Fibroblast of the conjunctiva (primary cell): ENCODE data around the gene FOXG1.

Experiments
- DNase-seq: peaks from one replicate; pipeline ENCODE4 v3.0.0-alpha.2; 2010; ENCODE audit warnings: low read depth

The FOXG1 gene

GRCh38 chr14:28766469-28766955, at the start of gene FOXG1:
TSS of gene FOXG1 (plus strand) at chr14:28766787. CDS start at chr14:28767280, 493 bp downstream.
- no peak for DNase-seq

DNA sequence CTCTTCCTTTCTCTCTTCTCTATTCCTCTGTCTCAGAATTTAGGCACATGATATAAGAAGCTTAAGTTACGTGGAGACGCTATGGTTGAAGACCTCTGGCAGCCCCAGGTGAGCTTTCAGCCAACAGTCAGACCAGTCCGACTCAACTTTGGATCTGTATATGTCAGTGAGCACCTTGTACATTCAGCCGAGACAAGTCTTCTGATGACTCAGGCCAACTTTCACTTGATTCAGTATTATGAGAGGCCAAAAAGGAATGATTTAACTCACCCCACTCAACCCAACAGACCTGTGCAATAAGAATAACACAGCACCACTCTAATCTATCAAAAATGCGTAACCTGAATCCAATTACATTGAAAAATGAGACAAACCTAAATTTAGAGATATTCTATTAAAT, 47.5 kb upstream of the FOXG1 start:
- DNase-seq: no peak

GRCh38 chr14:28731358-28731757, 35.2 kb upstream of the FOXG1 start:
- DNase-seq: no peak

- DNase-seq: no peak
Measured at GRCh38 chr14:28742171-28742846, 24.3 kb upstream of the FOXG1 start.

GRCh38 chr14:28744126-28744525, 22.5 kb upstream of the FOXG1 start:
- DNase-seq: no peak

GRCh38 chr14:28745176-28745575, 21.4 kb upstream of the FOXG1 start:
- no peak for DNase-seq

GRCh38 chr14:28746247-28746646, 20.3 kb upstream of the FOXG1 start:
- DNase-seq: no peak

DNA sequence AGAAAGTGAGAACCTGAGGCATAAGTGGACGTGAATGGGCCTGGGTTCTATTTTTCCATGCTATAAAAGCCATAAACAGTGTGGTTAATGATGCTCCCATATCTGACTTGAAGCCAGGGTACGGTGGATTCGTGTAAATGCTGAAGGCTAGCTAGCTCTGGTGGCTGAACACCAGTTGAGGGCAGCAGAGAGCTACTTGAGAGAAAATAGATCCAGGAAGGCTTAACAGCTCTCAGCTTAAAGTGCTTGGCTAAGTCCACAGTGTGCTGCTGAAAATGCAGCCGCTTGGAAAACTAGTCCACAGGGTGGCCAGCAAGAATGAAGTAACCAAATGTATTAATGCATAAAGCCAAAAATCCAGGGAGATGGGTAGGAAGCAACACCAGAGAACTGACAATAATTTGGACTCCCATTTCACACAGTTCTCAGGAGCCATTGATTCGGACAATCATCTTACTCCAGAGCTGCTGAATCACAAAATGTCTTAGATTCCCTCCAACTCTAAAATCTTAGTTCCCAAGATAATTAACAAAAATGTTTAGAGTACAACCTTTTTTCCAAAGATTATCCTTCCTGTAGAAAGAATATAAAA, 15.0 kb upstream of the FOXG1 start:
- DNase-seq: peak; percentile 39

- DNase-seq: peak; percentile 30
Measured at GRCh38 chr14:28754209-28754985, 12.2 kb upstream of the FOXG1 start.

DNA sequence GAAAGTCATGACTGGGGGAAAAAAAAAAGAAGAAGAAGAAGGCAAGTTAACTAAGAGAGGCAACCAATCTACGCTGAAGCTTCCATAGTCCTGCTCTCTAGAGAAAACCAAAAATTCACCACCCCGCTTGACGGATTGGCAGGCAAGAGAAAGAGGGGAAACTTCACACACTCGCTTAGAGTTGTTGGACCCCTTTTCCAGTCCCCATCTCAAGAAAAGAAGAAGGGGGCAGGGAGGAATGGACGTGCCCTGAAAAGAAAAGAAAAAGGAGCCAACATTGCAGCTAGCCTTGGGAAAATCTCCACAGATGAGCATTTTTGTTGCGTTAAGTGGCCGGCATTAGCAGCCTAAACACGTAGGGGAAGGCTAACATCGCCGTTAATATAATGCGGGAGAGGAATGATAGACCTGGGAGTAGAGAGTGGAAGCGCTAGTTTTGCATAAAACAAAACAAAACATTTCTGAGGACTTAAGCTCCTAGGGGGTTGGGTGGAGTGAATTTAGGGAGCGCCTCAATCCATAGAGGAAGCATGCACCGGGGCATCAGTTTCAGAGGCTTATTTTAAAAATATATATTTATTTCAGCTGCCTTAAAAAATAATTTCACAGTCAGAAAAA, 11.3 kb upstream of the FOXG1 start:
- no peak for DNase-seq

DNA sequence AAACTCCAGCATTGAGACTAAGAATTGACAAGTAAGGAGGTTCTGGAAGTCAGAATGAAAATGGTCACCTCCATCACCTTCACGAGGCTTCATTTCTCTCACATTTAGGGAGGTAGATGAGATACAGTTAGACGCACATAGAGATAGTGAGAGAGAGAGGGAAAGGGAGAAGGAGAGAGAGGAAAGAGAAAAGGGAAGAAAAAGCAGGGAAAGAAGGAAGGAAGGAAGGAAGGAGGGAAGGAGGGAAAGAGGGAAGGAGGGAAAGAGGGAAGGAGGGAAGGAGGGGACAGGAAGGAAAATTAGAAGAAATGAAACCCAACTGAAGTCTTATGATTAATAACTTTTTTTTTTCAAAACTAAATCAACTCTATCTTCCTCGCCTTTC, 10.7 kb upstream of the FOXG1 start:
- no peak for DNase-seq

DNA sequence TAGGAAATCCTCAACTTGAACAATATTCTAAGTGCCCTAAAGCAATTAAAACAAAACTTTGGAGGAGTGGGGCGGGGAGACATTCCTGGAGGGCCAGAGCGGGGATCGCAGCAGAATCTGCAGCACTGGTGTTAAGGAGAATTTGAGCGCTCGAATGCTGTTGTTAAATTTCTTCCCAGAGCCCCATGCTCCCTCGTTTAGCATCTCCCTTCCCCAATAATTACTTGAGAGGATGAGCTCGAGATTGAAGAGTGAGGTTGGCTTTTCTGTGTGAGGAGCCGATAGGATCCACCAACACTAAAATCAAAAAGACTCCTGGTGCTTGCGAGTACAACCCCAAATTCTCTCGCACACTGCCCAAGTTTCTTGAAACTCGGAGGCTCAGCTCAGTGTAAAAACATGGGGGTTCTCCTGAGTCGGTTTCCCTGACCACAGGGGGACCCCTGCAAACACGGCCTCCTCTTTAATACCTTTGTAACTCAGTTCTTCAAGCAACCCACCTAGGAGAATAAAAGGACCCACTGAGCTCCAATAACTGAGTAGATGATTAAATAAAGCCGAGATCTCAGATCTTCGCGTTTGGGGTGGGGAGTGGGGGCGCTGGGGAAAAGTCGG, 10.2 kb upstream of the FOXG1 start:
- no peak for DNase-seq

DNA sequence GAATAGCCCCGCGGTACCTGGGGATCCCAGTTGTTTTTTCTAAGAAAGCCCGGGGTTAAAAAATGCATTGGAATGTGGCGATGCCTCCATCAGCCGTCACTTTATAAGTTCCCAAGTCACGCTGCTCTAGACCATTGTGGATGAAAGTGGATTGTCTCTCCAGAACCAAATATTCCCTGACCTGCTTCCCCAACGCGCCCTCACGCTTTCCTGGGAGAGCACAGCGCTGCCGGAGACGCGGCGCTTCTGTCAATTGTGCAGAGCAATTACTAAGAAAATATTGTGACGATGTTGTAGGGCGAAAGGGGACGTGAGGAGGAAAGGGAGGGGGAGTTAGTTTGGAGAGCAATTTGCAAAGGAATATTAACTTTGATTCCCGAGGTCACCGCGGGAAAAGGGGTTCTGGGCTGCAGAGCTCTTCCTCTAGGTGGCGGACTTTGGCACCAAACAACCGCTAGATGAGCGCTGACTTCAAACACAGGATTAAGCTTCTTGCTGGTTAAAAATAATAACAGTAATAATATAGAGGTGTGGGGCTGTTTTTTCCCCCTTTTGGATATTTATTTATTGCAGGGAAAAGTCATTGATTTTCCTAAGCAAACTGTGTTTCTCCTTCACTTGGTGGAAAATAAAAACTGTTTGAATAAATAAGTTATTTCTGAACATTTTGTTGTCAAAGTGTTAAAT, 9.6 kb upstream of the FOXG1 start:
- peak; percentile 17 for DNase-seq

- no peak for DNase-seq
Measured at GRCh38 chr14:28757786-28758185, 8.8 kb upstream of the FOXG1 start.

DNA sequence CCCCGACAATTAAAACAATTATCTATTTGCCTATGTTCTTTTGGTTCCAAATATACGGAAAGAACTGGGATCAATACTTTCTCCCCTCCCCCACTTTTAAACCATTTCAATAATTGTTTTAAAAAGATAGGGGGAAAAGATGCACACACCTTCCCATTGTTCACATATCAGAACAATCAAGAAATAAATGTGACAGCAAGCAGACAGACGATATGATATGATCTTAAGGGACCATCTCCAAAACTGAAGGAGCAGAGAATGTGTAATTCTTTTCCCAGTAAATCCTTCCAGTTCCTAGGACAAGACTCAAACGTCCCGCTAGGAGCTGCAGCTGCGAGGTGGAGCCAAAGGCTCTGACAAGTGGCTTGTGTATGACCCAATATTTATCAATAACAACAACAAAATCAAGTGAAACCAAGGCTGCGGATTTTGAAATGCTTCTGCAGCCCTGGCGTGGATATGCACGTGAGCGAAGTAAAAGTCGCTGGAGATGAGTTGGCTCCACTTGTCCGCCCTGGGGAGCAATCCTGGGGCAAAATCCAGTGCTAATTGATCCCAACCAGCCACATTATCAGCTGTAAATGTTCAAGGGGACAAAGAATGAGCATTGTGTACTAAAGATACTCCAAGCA, 8.2 kb upstream of the FOXG1 start:
- DNase-seq: no peak

DNA sequence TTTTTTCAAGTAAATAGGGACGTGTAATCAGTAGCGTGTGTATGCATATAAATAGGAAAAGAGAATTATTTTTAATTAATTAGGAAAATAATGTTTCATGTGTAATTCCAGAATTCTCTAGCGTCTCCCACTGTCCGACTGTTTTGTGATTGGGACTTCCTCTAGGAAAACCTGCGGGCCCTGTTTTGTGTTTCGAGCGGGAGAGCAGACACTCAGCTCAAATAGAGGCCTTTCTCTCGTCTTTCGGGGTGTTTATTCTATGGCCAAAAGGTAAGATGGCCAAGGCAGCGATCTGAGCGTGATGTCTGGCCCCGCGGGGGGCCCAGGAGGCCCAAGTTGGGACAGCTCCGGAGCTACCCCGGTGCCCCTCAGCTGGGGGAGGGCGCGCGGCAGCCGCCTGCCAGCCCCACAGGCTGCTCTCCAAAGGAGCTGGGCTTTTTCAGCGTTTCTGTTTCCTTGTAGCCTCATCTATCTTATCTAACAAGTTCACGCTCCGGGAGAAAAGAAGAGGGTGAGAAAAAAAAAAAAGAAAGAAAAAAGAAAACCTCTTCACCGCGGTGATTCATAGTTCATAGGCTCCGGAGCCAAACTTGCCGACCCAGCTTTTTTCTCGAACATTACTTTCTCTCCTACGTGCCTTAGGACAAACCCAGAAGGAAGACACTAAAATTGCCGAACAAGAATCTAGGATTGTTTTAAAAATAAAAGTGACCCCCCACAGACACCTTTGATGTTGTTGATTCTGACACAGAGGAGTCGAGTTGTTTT, 7.5 kb upstream of the FOXG1 start:
- DNase-seq: no peak

GRCh38 chr14:28759653-28760313, 6.8 kb upstream of the FOXG1 start:
- no peak for DNase-seq

DNA sequence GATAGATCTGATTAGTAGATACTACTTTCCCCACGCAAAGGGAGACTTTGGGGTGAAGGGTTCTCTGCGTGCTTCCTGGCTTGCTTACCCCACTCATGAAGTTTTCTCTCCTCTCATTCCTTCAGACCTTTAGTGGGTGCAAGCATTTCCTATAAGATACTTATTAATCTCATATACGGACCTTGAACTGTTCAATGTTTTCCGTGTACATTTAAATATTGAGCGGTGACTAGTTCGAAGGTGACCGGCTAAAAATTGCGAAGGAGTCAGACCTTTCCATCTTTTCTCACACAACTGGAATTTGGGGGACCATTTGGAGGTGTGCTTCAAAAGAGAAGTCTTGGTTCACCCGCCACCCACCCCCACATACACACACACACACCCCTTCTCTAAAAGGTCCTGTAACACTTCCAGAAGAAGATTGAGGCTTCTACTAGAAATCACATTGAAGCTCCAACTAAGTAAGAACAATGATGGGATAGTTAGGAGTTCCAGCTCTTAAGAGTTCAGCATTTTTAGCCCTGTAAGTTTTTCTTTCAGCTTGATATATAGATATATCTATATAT, 6.1 kb upstream of the FOXG1 start:
- no peak for DNase-seq
